IMR-90 (cell line): Measurements from ENCODE around the gene UBE2L3.
"Not testable (repeated sequence)": the region's sequence is repeated elsewhere in the genome, so short reads cannot be mapped to it uniquely, and the experiment has no call there.

Experiments used
- BHLHE40 ChIP-seq: fragments of 150-350 bp; IDR thresholded peaks from 2 replicates; pipeline ENCODE4 v1.6.1; 2016; ENCODE audit warnings: mild to moderate bottlenecking, low read depth, low read length
- CTCF ChIP-seq: conservative IDR thresholded peaks from 2 replicates; pipeline ENCODE4 v1.5.1; 2012; ENCODE audit warnings: mild to moderate bottlenecking, low read depth, low read length, improper control_type of control experiment
- FOS ChIP-seq: fragments of 150-350 bp; IDR thresholded peaks from 2 replicates; pipeline ENCODE4 v1.6.1; 2016; ENCODE audit warnings: low read depth, low read length
- MAFK ChIP-seq: IDR thresholded peaks from 2 replicates; pipeline ENCODE4 v1.6.1; 2012; ENCODE audit warnings: low read depth, low read length, improper control_type of control experiment
- POLR2A ChIP-seq: IDR thresholded peaks from 2 replicates; pipeline ENCODE4 v1.6.1; 2012; ENCODE audit warnings: mild to moderate bottlenecking, low read depth, low read length
- RFX5 ChIP-seq: IDR thresholded peaks from 2 replicates; pipeline ENCODE4 v1.8.0; 2012; ENCODE audit warnings: low read depth, mild to moderate bottlenecking, low read length, moderate library complexity
- SMC3 ChIP-seq: fragments of 150-350 bp; IDR thresholded peaks from 2 replicates; pipeline ENCODE4 v1.6.1; 2016; ENCODE audit warnings: low read depth, mild to moderate bottlenecking, antibody characterized with exemption, low read length, moderate library complexity
- USF2 ChIP-seq: fragments of 150-350 bp; IDR thresholded peaks from 2 replicates; pipeline ENCODE4 v1.6.1; 2017; ENCODE audit warnings: mild to moderate bottlenecking, antibody characterized with exemption, low read length, low read depth

GRCh38 chr22:21550008-21550677, 17.4 kb upstream of the UBE2L3 start:
- not testable (repeated sequence) for TF ChIP-seq POLR2A, BHLHE40, SMC3, CTCF, USF2, FOS, MAFK, RFX5
